GM19324 (cell line): ENCODE results near the gene LCOR.

Experiments used
- ATAC-seq: cut with Tn5 transposase; IDR thresholded peaks from one replicate; pipeline ENCODE4 v1.9.1; 2021; ENCODE audit warnings: mild to moderate bottlenecking, moderate library complexity; ENCODE audit not compliant: unreplicated experiment, low FRiP score

Gene LCOR

DNA sequence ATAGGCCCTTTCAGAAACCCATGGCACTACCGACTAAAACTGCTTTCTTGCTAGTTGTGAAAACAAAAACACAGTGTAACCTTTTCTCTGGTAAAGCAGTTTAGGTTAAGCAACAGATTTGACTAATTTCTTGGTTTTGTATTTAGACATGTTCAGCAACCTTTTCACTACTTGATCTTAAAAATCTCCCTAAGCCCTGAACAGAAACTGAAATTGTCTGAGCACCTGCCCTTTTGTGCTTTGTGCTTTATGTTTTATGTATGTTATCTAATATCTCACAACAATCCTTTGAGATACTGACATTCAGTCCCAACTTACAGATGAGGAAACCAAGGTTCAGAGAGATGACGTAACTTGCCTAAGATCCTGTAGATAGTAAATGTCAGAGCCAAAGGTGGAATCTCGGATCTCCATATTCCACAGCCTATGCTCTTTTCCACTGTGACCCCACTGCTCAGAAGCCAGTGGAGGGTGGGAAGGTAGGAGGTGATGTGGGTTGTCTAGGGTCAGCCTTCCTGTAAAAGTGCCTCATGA is 146.6 kb downstream of the LCOR start:
- ATAC-seq, result peak; percentile 53

DNA sequence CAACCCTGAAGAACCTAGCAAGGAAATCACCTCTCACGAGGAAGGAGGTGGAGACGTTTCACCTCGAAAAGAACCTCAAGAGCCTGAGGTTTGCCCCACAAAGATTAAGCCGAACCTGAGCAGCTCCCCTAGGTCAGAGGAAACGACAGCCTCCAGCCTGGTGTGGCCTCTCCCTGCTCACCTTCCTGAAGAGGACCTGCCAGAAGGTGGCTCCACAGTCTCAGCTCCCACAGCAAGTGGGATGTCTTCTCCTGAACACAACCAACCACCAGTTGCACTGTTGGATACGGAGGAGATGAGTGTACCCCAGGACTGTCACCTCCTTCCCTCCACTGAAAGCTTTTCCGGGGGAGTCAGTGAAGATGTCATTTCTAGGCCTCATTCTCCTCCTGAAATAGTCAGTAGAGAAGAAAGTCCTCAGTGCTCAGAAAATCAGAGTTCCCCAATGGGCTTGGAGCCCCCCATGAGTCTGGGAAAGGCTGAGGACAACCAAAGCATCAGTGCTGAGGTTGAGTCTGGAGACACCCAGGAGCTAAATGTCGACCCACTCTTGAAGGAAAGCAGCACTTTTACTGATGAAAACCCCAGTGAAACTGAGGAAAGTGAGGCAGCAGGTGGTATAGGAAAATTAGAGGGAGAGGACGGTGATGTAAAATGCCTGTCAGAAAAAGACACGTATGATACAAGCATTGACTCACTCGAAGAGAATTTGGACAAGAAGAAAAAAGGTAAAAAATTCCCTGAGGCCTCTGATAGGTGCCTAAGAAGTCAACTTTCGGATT is 150.2 kb downstream of the LCOR start:
- ATAC-seq, result no peak

DNA sequence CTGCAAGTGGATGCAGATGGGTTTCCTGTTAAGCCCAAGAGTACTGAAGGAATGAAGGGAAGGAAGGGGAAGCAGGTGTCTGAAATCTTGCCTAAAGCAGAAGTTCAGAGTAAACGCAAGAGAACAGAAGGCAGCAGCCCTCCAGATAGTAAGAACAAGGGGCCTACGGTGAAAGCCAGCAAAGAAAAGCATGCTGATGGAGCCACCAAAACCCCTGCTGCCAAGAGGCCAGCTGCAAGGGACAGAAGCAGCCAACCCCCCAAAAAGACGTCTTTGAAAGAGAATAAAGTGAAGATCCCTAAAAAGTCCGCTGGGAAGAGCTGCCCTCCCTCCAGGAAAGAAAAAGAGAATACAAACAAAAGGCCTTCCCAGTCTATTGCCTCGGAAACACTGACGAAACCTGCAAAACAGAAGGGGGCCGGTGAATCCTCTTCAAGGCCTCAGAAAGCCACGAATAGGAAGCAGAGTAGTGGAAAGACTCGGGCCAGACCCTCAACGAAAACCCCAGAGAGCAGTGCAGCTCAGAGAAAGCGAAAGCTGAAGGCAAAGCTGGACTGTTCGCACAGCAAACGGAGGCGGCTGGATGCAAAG is 152.5 kb downstream of the LCOR start:
- ATAC-seq, result no peak

DNA sequence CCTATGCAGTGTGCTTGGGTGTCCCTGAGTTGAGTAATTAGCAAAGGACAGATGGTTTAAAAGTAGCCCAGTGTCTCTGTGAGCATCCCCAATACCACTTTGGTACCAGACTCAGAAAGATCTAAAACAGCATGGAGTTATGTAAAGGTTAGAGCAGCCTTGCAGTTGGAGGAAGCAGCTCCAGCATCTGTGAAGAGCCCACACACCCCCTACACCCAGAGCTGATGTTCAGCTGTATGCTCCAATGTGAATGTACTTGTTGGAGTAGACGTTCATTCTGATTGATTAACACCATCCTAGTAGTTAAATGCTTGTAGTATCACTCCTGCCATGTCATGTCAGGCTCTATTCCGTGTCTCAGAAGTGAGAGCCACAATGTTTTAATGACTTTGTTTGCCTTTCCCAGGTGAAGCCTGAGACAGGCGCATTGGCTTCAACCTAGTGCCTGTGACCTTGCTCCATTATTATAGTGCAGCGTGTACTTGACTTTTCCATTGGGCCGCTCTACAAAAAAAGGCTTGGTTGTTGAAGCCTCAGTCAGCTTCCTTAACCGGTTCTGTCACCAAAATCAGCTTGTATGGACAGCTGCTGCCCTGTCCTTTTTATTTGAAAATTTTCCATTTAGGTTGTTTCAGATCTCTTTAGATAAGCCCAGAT is 154.2 kb downstream of the LCOR start:
- no peak for ATAC-seq

DNA sequence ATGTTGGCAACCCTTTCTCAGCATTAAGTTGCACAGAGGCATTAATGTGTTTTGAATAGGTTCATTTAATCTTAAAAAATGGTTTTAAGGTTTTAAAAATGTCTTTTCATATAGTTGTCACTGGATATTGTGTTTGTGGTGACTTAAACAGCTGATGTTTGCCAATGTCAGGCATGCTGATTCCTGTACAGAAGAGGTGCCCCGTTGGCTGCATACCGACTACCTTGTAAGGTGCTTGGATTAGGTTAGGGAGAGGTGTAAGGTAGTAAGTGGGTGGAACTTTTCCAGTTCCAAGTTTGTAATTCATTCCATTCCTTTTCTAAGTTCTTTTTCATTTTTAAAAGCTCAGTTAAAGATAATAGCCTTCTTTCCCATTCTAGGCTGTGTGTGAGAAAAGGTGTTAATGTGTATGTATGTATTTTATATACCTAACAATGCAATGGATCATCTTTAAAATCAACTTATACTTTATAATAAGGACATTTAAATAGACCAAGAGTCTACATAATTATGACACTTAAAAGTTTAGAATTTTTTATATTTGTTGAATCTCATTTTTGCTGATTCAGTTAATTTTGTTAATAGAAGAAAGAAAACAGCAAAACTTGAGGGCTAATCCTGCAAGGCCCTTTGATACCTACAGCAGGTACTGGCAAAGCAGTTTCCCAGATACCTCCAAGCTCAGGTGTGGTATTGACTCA is 155.2 kb downstream of the LCOR start:
- ATAC-seq, result no peak

DNA sequence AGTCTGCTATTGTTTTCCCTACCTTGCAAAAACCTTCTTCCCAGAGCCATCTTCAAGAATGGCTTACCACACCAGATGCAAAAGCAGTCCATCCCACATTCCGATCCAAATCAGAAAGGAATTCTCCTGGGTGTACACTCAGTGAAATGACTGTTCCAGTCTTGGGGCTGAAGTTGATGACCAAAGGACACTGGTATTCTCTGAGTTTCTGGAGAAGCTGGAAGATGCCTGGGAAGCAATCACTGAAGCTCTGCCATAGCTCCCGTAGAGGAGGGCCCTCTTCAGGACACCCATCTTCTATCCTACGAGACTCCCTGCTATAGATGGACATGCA is 155.7 kb downstream of the LCOR start:
- ATAC-seq, result no peak

DNA sequence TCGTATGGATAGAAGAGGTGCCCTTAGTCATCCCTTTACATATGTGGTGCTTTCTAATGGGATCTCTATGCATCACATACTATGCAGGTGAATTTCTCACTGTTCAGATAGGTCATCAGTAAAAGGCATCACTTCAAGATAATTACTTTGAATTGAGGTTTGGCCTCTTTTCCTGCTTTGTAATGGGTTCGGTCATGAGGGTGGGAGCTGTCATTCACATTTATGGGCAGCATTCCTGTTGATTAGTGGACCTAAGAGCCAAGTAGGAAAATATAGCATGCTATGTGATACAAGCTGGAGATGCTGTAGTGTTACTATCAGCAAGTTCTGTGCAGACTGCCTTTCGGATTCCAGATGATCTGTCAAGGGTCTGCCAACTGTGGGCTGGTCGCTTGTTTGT is 156.3 kb downstream of the LCOR start:
- no peak for ATAC-seq

DNA sequence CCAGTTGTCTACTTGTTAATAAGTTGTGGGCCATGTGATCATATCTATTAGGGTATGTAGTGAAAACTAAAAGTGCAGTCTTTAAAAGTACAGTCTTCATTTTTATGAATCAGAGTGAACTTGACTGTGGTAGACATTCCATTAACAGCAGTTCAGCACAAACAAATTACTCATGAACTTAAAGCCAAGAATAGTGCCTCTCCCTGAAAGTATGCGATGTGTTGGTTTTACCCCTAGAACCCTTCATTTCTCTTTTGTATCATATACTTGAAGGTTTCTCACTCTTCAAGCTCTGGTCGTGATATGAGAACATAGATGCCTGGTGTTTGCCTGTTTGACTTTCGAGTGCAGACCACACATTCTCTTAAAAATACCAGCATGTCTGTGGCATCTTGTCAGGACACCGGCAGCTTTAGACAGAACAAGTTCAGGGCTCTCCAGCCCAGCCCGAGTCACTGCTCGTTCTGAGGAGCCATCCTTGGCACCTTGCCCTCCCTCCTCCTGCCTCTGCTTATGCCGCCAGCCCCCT is 159.3 kb downstream of the LCOR start:
- ATAC-seq, result no peak

DNA sequence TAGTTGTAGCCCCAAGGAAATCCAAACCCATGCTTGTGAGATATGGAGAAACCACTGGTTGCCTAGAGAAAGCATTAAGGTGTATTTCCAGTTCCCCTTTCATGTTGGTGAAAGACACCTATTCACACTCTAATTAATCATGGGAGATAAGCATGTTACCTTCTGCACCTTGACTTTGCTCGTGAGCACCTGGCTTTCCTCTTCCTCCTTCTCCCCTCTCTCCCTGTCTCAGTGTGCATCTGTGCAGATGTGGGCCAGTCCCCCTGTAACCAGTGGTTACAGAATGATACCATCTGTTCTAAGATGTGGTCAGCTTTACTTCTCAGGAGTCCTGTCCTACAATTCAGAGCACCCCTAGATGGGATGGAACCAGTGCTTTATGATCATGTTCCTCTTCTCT is 160.6 kb downstream of the LCOR start:
- ATAC-seq, result peak; percentile 52

DNA sequence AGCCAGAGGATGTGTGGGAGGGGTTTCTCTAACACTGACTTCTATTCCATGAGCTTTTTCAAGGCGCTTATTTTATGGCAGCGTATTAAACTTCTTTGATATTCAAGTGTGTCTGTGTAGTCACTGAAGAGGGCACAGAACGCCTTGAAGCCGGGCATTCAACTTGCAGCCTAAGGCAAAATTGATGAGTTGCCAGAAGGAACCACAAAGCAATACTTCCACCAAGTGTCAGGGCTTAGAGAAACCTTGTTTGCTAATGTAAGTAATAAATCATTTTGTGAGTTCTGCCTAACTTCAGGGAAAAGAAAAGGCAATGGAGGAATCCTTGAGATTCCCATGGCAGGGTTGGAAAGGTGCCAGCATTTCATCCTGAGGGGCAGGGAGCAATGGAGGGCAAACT is 163.8 kb downstream of the LCOR start:
- no peak for ATAC-seq

DNA sequence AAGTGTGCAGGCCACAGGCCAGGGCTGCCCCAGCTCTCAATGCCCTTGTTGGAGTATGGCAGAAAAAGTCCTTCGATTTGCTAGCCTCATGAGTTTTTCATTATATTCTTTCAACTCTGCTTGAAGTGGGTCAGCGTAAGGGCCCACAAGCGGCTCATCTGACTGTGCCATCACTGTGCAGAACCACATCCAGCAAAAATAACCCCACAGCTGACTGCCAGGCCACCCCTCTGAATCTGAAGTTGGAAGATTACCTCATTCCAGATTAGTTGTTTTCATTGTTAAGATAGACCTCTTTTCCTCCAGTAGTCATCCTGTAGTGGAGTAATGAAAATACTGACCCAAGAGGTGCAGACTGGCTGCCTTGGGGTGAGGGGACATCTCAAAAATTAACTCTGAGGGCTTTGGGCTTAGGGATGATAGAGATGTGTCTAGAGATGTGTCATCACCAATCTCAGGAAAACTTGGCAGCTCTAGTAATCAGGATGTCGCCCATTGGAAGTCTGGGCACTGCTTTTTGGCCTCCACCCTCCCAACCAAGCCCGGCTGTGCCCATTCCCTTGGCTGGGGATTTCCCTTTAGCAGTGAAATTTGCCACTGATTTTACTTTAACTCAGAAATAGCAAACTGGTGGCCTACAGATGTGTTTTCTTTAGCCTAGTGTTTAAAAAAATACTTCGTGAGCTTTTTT is 164.3 kb downstream of the LCOR start:
- no peak for ATAC-seq

DNA sequence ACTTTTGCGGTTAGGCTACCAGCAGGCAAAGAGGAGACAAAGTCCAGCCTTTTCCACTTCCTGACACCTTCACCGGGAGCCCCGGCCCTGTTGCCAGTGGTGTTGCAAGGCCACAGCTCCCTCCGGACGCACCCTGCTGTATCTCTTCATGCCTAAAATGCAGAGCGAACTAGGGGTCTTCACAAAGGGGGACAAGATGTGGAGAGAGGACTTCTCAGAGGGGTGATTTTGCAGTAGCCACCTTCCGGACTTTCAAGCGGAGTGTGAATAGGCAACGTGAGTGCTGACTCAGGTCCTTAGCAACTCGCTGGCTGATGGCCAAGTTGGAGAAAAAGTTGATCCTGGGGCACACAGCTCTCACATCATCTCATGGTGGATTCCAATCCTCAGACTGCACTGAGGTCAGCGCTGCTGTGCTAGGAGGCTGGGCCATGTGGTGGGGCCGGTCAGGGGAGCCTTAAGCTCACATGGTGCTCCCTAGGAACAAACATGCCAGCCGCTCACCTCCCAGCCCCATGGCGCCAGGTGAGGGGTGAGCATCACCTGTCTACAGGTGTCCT is 166.3 kb downstream of the LCOR start:
- ATAC-seq, result no peak

DNA sequence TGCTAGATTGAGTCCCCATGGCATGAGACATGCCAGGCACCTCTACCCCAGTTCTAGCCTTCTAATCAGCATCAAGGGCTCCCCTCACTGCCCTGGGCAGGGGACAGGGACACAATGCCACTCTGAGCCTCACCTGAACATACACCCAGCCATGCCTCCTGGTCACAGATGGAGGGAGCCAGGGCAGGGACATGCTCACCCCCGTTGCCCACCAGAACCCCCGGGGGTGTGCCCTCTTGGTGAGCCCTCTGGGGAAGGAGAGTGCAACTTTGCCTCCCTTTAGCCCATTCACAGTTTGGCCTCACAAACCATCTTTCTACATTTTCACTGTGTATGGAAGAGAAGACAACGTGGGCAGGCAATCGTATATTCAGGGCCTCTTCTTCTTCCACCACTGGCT is 167.2 kb downstream of the LCOR start:
- ATAC-seq, result no peak

DNA sequence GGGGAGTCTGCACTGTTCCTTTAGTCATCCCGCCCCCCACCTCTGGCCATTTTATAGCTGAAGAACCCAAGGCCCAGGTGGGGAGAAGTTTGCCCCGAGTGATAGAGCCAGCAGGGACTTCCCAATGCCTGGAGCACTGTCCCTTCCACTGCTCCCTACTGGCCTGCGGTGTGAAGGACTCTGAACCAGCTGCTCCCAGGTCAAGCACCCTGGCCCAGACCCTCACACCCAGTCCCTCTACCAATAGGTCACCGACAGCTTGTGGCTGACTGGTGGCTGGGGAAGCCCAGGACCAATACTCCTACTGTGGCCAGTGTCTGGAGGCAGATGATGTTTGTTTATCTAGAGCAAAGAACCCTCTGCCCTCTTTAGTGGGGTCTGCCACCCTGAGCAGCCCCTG is 167.9 kb downstream of the LCOR start:
- ATAC-seq, result no peak

DNA sequence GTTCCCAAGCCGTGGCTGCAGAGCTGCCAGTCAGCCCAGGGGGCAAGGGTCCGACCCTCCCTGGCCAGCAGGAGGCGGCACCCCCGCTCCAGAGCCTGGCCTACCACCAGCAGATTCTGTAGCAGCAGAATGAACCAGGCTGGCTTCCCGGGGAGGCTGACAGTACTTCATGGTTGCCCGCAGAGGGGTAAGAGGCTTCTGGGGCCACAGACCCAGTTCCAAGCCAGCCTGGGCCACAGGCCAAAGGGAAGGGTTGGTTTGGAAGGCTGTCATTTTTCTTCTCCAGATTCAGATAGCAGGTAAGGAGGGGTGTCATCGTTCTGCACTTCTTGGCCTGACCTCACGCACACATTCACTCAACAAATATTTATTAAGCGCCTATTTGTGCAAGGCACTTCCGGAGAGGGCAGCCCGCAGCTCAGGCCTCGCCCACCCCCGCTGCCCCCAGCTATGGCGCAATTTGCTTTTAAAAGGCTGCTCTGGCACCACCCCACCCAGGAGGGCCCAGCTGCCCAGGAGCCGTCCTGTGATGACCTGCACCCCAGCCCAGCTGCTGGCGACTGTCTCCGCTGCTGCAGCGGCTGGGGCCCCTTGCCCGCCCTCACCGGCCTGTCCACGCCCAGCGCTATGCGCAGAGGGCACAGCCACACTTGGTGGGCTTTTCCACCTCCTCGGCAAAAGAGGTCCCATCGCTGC is 168.5 kb downstream of the LCOR start:
- ATAC-seq, result no peak

DNA sequence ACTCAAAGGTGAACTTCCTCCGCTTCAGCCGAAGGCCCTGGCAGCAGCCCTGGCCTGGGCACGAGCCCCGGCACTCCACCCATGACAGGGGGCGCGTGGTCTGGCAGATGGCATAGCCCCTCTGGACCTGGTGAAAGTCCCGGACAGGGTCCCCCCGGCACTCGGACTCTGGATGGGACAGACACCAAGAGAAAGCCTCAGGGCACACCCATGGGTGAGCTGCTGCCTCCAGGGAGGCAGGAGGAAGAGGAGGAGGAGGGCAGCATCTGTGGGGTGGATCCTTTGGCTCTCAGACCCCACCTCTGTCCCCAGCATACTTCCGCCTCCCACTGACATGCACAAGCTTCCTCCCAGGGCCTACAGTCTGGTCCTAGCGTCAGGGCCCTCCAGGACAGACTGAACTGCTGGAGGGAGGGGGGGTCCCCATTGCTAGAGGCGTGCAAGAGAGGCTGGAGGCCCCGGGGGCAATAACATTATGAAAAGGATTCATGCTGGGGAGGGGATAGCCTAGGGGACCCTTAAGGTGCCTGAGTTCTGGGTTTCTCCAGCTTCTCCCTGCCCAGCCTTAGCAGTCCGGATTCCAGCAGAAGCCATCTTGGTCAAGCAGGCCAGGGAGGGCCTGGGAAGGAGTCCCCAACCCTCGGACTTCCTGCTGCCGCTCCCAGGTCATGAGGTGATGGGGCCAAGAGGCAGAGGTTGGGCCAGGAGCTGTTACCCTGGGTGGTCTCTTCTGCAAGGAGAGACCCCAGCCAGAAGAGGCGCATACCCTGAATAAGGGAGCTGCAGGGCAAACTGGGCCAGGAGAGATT is 169.3 kb downstream of the LCOR start:
- no peak for ATAC-seq

DNA sequence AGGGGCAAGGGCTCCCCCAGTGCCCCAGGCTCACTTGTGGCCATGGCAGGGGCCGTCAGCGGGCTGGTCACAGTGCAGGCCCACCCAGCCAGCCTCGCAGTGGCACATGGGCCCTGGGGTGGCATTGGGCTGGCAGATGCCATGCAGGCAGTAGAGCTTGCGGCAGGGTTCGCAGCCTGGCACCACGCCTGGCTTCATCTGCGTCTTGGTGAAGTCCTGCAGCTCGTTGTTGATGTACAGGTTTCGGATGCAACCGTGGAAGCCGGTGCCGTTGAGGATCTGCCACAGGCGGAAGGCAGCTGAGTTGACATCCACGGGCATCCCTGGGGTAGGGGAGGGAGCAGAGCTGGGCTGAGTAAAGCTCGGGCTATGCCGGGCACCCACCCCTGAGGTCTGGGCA is 170.6 kb downstream of the LCOR start:
- no peak for ATAC-seq

DNA sequence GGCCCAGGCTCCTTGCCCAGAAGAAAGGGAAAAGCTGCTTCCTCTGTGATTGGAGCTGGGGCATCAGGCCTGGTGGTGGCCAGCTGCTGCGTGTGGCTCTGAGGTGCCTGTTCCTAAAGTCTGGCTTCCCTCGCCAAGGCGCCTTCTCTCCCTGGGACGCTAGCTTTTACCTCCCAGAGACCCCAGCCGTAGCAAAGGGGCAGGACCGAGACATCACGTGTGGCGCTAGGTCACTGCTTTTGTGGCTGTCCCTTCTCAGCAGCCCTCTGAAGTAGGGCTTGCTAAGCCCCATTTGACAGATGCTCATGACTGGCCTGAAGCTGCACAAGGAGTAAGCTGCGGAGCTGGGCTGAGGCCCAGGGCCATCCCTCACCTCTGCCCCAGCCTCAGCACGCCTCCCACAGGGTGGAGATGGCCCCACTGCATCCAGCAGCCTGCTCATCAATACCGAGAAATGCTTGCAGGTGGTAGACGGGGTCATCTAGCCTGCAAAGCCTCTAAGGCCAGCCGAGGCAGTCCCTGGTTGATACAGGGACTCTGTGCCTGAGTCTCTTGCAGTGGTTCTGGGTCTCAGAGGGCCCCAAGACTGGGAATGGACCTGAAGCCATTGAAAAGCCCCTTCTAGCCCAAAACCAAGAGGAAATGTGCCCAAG is 171.2 kb downstream of the LCOR start:
- no peak for ATAC-seq
